Measurements from ENCODE around the gene KRTAP29-1. TPM values are rescaled to one million over a fixed set of nuclear protein-coding genes. Genes with fewer than 3 reads are reported as not detected.

Gene KRTAP29-1
- polyA plus RNA-seq, 2 of the 4 experiments (the other 2 are of a cell fraction) = not detected

GRCh38 chr17:41304091-41304490 lies 1.4 kb upstream of the KRTAP29-1 start:
- Histone ChIP-seq H3K9me3 (no peaks in the 10 kb centered on the region), H3K4me2 (no peak overlapping the region), H3K27ac (no peak overlapping the region), H3K4me3 (no peak overlapping the region), H3K4me1 (no peaks in the 10 kb centered on the region)
- ChIA-PET CTCF (interaction anchor here (1.4 to 3.3 kb wide), 4 partner anchors 12 to 25 kb away, joined by 3 to 7 read pairs (median 4); no protein-coding TSS in a partner anchor), POLR2A (no interaction called here)
- 80% methylated on average over 12 of the region's 12 CpGs for whole genome bisulfite sequencing (ENCODE audit: missing lambda C conversion rate)
- ATAC-seq (no peak), FAIRE-seq (no peak), DNase-seq (ENCODE audit: low read depth in 1 of 2, low spot score in 1 of 2) (no peak)
- TF ChIP-seq CHD2 (IDR thresholded peaks at IDR 0.05; ENCODE audit: low read length, partially characterized antibody) = no peak
- no peak for TF ChIP-seq CHD4 (IDR thresholded peaks at IDR 0.05; ENCODE audit: borderline replicate concordance)
- no peak for TF ChIP-seq TP53 (CRISPR knock-in tag; IDR thresholded peaks at IDR 0.05)
- no peak for TF ChIP-seq CTCF (IDR thresholded peaks at IDR 0.05)
- TF ChIP-seq POLR2AphosphoS2 (conservative IDR thresholded peaks at IDR 0.05; ENCODE audit: low read length) = no peak
- TF ChIP-seq ZC3H11A (IDR thresholded peaks at IDR 0.05) = no peak
- no peak for TF ChIP-seq KDM1A (IDR thresholded peaks at IDR 0.05; ENCODE audit: low read depth)
- no peak for TF ChIP-seq HES2 (IDR thresholded peaks at IDR 0.05)
- TF ChIP-seq SMC3 (IDR thresholded peaks at IDR 0.05) = no peak

GRCh38 chr17:41302981-41303380 lies 330 bp upstream of the KRTAP29-1 start:
- Histone ChIP-seq H3K4me2 (no peak overlapping the region), H3K27ac (no peak overlapping the region), H3K9me3 (no peaks in the 10 kb centered on the region), H3K4me1 (no peaks in the 10 kb centered on the region), H3K4me3 (no peak overlapping the region)
- TF ChIP-seq SMC3 (IDR thresholded peaks at IDR 0.05) (no peak), FOXS1 (CRISPR knock-in tag; IDR thresholded peaks at IDR 0.05) (no peak), RAD21 (conservative IDR thresholded peaks at IDR 0.05 in 1 of 2, IDR thresholded peaks at IDR 0.05 in 1 of 2) (no peak), MAX (IDR thresholded peaks at IDR 0.05) (no peak), CBX8 (IDR thresholded peaks at IDR 0.05) (no peak)
- TF ChIP-seq, protein P1, sequence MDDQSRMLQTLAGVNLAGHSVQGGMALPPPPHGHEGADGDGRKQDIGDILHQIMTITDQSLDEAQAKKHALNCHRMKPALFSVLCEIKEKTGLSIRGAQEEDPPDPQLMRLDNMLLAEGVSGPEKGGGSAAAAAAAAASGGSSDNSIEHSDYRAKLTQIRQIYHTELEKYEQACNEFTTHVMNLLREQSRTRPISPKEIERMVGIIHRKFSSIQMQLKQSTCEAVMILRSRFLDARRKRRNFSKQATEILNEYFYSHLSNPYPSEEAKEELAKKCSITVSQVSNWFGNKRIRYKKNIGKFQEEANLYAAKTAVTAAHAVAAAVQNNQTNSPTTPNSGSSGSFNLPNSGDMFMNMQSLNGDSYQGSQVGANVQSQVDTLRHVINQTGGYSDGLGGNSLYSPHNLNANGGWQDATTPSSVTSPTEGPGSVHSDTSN (IDR thresholded peaks at IDR 0.05) = no peak
- TF ChIP-seq, protein P2, sequence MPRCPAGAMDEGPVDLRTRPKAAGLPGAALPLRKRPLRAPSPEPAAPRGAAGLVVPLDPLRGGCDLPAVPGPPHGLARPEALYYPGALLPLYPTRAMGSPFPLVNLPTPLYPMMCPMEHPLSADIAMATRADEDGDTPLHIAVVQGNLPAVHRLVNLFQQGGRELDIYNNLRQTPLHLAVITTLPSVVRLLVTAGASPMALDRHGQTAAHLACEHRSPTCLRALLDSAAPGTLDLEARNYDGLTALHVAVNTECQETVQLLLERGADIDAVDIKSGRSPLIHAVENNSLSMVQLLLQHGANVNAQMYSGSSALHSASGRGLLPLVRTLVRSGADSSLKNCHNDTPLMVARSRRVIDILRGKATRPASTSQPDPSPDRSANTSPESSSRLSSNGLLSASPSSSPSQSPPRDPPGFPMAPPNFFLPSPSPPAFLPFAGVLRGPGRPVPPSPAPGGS (IDR thresholded peaks at IDR 0.05) = no peak
- FAIRE-seq (no peak), ATAC-seq (no peak), DNase-seq (ENCODE audit: low read depth in 1 of 2, low spot score in 1 of 2) (no peak)
- POLR2A ChIA-PET = no interaction called here
- CTCF ChIA-PET = interaction anchor here (1.1 to 3.3 kb wide), 4 partner anchors 11 to 246 kb away, joined by 3 to 10 read pairs (median 5); partner anchors contain the start of gene KRTAP4-4
- WGBS (ENCODE audit: missing lambda C conversion rate) = 94% methylated on average over 4 of the region's 4 CpGs

DNA sequence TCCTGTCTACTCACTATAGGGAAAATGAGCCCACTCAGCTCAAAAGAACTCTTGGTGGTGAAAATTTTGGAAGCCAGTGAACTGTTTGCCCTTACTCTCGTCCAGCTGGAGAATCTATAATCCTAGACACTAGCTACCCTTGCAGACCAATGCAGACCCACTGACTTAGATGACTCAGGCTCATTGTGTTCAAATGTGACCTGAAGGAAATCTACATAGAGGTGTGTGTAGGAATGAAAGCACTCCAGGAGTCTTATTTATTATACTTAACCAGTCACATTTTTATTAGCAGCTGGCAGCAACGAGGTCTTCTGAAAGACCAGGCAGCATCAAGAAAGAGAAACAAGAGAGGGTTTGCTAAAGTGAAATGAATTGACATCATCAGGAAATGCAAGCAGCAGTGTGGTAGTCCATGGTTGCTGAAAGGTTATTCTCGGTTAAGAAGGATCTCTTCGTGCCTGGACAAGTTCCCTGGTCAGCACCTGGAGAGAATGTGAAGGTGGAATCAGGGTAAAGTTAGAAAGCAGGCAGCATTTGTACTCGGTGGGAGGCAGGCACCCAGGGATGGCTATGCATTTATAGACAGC lies 1.4 kb downstream of the KRTAP29-1 start:
- Histone ChIP-seq H3K9me3 (no peaks in the 10 kb centered on the region), H3K4me3 (no peak overlapping the region), H3K27ac (no peak overlapping the region), H3K4me1 (no peaks in the 10 kb centered on the region), H3K4me2 (no peak overlapping the region)
- DNase-seq (ENCODE audit: low read depth in 1 of 2, low spot score in 1 of 2) = no peak
- WGBS (ENCODE audit: missing lambda C conversion rate) = 37% methylated on average over 5 of the region's 5 CpGs
- TF ChIP-seq HEYL (CRISPR knock-in tag; IDR thresholded peaks at IDR 0.05) (no peak), ZFP36 (IDR thresholded peaks at IDR 0.05; ENCODE audit: borderline replicate concordance, partially characterized antibody) (no peak), REST (IDR thresholded peaks at IDR 0.05) (no peak), RARB (CRISPR knock-in tag; IDR thresholded peaks at IDR 0.05) (no peak)
- ChIA-PET CTCF (interaction anchor here (0.7 to 1.5 kb wide), 4 partner anchors 22 to 362 kb away, joined by 3 to 10 read pairs (median 4); no protein-coding TSS in a partner anchor), POLR2A (no interaction called here)
- no peak for FAIRE-seq
- ATAC-seq = no peak

All from A549 (cell line).